Transverse colon (tissue), 4 donors: ENCODE results near the gene LETM1.

Experiments
- CTCF ChIP-seq, 5 experiments: fragments of 200-600 bp in 3 of 5; fragments of 450-650 bp in 2 of 5; sonication (generic) in 3 of 5; IDR thresholded peaks; 1 replicate in 2 of 5; 2 replicates in 3 of 5; pipeline ENCODE4 v1.5.1; 2016 to 2017; ENCODE audit warnings: antibody characterized with exemption in 5 of 5, inconsistent platforms in 3 of 5, mild to moderate bottlenecking in 2 of 5, moderate library complexity in 1 of 5
- POLR2A ChIP-seq: fragments of 450-650 bp; IDR thresholded peaks from one replicate; pipeline ENCODE4 v1.6.1; 2016; ENCODE audit warnings: antibody characterized with exemption, mild to moderate bottlenecking, moderate library complexity
- POLR2AphosphoS5 ChIP-seq, 3 donors: sonication (generic); formaldehyde crosslinking; IDR thresholded peaks; one replicate each; pipeline ENCODE4 v1.6.1; 2016; ENCODE audit warnings: antibody characterized with exemption in 3 of 3

GRCh38 chr4:1890979-1891570 is 35.1 kb upstream of the LETM1 start:
- TF ChIP-seq CTCF (IDR thresholded peaks at IDR 0.05) (no peak), POLR2A (no peak), POLR2AphosphoS5 (IDR thresholded peaks at IDR 0.05) (no peak)
